ENCODE data around the gene ARPP21.

Gene ARPP21

DNA sequence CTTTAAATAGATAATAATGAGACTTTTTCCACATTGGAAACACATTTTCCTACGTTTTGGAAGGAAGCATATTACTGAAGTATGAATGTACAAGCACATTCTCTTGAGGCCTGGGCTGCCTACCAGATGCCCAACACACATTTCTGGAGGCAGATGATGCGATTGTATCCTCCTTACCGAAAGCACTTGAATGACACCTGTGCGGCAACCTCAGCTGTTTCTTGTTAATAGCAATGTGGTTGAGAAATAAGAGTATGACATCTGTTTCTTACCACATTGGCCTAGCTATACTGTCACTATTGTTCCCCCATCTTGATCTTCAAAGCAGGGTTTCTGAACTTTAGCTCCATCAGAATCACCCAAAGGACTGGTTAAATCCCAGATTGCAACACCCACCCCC, 84.8 kb downstream of the ARPP21 start:
- TF ChIP-seq MZF1 (tag by site-specific recombination; IDR thresholded peaks at IDR 0.05; ENCODE audit: borderline replicate concordance) (no peak), ZNF23 (tag by site-specific recombination; IDR thresholded peaks at IDR 0.05; ENCODE audit: borderline replicate concordance) (no peak)
- Histone ChIP-seq H3K4me3 (ENCODE audit: low read depth, low read length) (no peak overlapping the region), H3K9me3 (ENCODE audit: control insufficient read depth, insufficient read depth, low read depth, low read length) (no peaks in the 10 kb centered on the region), H3K36me3 (ENCODE audit: control insufficient read depth in 2 of 2, insufficient read depth in 1 of 2, low read length in 2 of 2) (no peaks in the 10 kb centered on the region), H3K27ac (ENCODE audit: extremely low read depth, low read depth, low read length) (no peak overlapping the region), H3K4me1 (ENCODE audit: control insufficient read depth, insufficient read depth, low read length) (no peaks in the 10 kb centered on the region)
- CTCF ChIA-PET, result interaction anchor here (0.6 kb wide), 1 partner anchor 35 kb away, joined by 3 read pairs; no protein-coding TSS in a partner anchor
- POLR2A ChIA-PET, result no interaction called here

- no peak for TF ChIP-seq GLI4 (tag by site-specific recombination; IDR thresholded peaks at IDR 0.05)
- TF ChIP-seq ZSCAN23 (tag by site-specific recombination; IDR thresholded peaks at IDR 0.05), result no peak
- POLR2A ChIA-PET, result no interaction called here
These were observed 87.9 kb downstream of the ARPP21 start for GRCh38 chr3:35727179-35727578.

GRCh38 chr3:35733341-35733740, 94.0 kb downstream of the ARPP21 start:
- H3K4me1 ChIP-seq (ENCODE audit: control insufficient read depth, insufficient read depth, low read length), result no peaks in the 10 kb centered on the region
- ChIA-PET CTCF (no interaction called here), POLR2A (no interaction called here)
- no peak overlapping the region for H3K4me3 ChIP-seq (ENCODE audit: low read depth, low read length)
- H3K9me3 ChIP-seq (ENCODE audit: control insufficient read depth, insufficient read depth, low read depth, low read length), result no peaks in the 10 kb centered on the region
- H3K27ac ChIP-seq (ENCODE audit: extremely low read depth, low read depth, low read length), result no peak overlapping the region
- no peaks in the 10 kb centered on the region for H3K36me3 ChIP-seq (ENCODE audit: control insufficient read depth in 2 of 2, insufficient read depth in 1 of 2, low read length in 2 of 2)
- TF ChIP-seq ZNF148 (tag by site-specific recombination; IDR thresholded peaks at IDR 0.05; ENCODE audit: borderline replicate concordance), result no peak
- TF ChIP-seq ZNF140 (tag by site-specific recombination; IDR thresholded peaks at IDR 0.05), result no peak
- TF ChIP-seq ZNF133 (tag by site-specific recombination; IDR thresholded peaks at IDR 0.05), result no peak
- TF ChIP-seq, protein P1, sequence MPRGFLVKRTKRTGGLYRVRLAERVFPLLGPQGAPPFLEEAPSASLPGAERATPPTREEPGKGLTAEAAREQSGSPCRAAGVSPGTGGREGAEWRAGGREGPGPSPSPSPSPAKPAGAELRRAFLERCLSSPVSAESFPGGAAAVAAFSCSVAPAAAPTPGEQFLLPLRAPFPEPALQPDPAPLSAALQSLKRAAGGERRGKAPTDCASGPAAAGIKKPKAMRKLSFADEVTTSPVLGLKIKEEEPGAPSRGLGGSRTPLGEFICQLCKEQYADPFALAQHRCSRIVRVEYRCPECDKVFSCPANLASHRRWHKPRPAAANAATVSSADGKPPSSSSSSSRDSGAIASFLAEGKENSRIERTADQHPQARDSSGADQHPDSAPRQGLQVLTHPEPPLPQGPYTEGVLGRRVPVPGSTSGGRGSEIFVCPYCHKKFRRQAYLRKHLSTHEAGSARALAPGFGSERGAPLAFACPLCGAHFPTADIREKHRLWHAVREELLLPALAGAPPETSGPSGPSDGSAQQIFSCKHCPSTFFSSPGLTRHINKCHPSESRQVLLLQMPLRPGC (tag by site-specific recombination; IDR thresholded peaks at IDR 0.05), result no peak
- TF ChIP-seq ZNF112 (tag by site-specific recombination; IDR thresholded peaks at IDR 0.05), result no peak

More at GRCh38 chr3:35727179-35727578, 87.9 kb downstream of the ARPP21 start:
- CTCF ChIA-PET, result no interaction called here
- Histone ChIP-seq H3K4me3 (ENCODE audit: low read depth, low read length) (no peak overlapping the region), H3K9me3 (ENCODE audit: control insufficient read depth, insufficient read depth, low read depth, low read length) (no peaks in the 10 kb centered on the region), H3K36me3 (ENCODE audit: control insufficient read depth in 2 of 2, insufficient read depth in 1 of 2, low read length in 2 of 2) (no peaks in the 10 kb centered on the region), H3K27ac (ENCODE audit: extremely low read depth, low read depth, low read length) (no peak overlapping the region), H3K4me1 (ENCODE audit: control insufficient read depth, insufficient read depth, low read length) (no peaks in the 10 kb centered on the region)

DNA sequence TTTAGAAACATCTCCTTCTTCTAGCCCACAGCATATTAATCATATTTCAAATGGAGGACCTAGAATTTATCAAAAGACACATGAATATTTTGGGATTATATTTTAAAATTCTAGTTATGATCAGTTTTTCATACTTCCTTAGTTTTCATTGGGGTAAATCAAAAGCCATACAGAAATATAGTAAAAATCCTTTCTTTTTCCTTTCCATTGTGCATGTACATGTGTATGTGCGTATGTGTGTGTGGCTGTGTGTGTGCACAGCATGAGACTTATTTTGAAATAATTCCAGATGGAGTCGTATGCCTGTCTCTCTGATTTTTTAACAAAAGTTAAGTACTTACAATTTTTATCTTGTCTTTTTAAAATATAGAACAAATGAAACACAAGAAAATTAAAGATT, 94.5 kb downstream of the ARPP21 start:
- ChIA-PET CTCF (no interaction called here), POLR2A (no interaction called here)
- Histone ChIP-seq H3K36me3 (ENCODE audit: control insufficient read depth in 2 of 2, insufficient read depth in 1 of 2, low read length in 2 of 2) (no peaks in the 10 kb centered on the region), H3K4me3 (ENCODE audit: low read depth, low read length) (no peak overlapping the region), H3K9me3 (ENCODE audit: control insufficient read depth, insufficient read depth, low read depth, low read length) (no peaks in the 10 kb centered on the region), H3K4me1 (ENCODE audit: control insufficient read depth, insufficient read depth, low read length) (no peaks in the 10 kb centered on the region), H3K27ac (ENCODE audit: extremely low read depth, low read depth, low read length) (no peak overlapping the region)
- TF ChIP-seq SALL2 (tag by site-specific recombination; IDR thresholded peaks at IDR 0.05; ENCODE audit: borderline replicate concordance) (no peak), ZNF658 (tag by site-specific recombination; IDR thresholded peaks at IDR 0.05) (no peak), ZSCAN16 (tag by site-specific recombination; IDR thresholded peaks at IDR 0.05) (no peak), ZNF202 (tag by site-specific recombination; IDR thresholded peaks at IDR 0.05; ENCODE audit: borderline replicate concordance) (no peak), IKZF3 (tag by site-specific recombination; IDR thresholded peaks at IDR 0.05) (no peak), BCL6B (tag by site-specific recombination; IDR thresholded peaks at IDR 0.05) (no peak), ZNF837 (tag by site-specific recombination; IDR thresholded peaks at IDR 0.05) (no peak), ZSCAN30 (tag by site-specific recombination; IDR thresholded peaks at IDR 0.05) (no peak), ATF2 (tag by site-specific recombination; IDR thresholded peaks at IDR 0.05; ENCODE audit: low read depth) (no peak), ZNF132 (tag by site-specific recombination; IDR thresholded peaks at IDR 0.05; ENCODE audit: borderline replicate concordance) (no peak), ZNF626 (tag by site-specific recombination; IDR thresholded peaks at IDR 0.05) (no peak), ZSCAN18 (tag by site-specific recombination; IDR thresholded peaks at IDR 0.05) (no peak)
